HEK293 (cell line): ENCODE data around the gene SCRN3.

Source experiments
- ZNF341 ChIP-seq: fragments of 450-650 bp; formaldehyde crosslinking; IDR thresholded peaks from 2 replicates; pipeline ENCODE4; 2016; ENCODE audit warnings: low read depth, missing biosample characterization, missing genetic modification characterization
- ZNF76 ChIP-seq: fragments of 450-650 bp; formaldehyde crosslinking; IDR thresholded peaks from 2 replicates; pipeline ENCODE4; 2016; ENCODE audit warnings: low read depth, missing biosample characterization, missing genetic modification characterization, borderline replicate concordance

- no peak for TF ChIP-seq ZNF341 (tag by site-specific recombination)
- no peak for TF ChIP-seq ZNF76 (tag by site-specific recombination)
Observed at GRCh38 chr2:174438146-174438886, 42.8 kb downstream of the SCRN3 start.
